Activated T-cell treated with anti-CD3 and anti-CD28 coated beads, Interleukin-2, amount 50 U/mL, for 24 hours (primary cell): ENCODE measurements around the gene CENPW.

Source experiments
- DNase-seq: peaks from one replicate; pipeline ENCODE4 v3.0.0-alpha.2; 2020
- H3K27ac Mint-ChIP-seq: 2 replicates; pipeline ENCODE4 v1.8.0; 2020; ENCODE audit warnings: mild to moderate bottlenecking, mixed read lengths
- H3K27me3 Mint-ChIP-seq: 2 replicates; pipeline ENCODE4 v1.8.0; 2020; ENCODE audit warnings: mixed read lengths
- H3K36me3 Mint-ChIP-seq: 2 replicates; pipeline ENCODE4 v1.8.0; 2020; ENCODE audit warnings: low read depth, mixed read lengths
- H3K4me1 Mint-ChIP-seq: 2 replicates; pipeline ENCODE4 v1.8.0; 2020; ENCODE audit warnings: low read depth, mixed read lengths
- H3K4me3 Mint-ChIP-seq: 2 replicates; pipeline ENCODE4 v1.8.0; 2020; ENCODE audit warnings: mild to moderate bottlenecking, moderate library complexity, mixed read lengths
- H3K9me3 Mint-ChIP-seq: 2 replicates; pipeline ENCODE4 v1.8.0; 2020; ENCODE audit warnings: mixed read lengths

CENPW gene

DNA sequence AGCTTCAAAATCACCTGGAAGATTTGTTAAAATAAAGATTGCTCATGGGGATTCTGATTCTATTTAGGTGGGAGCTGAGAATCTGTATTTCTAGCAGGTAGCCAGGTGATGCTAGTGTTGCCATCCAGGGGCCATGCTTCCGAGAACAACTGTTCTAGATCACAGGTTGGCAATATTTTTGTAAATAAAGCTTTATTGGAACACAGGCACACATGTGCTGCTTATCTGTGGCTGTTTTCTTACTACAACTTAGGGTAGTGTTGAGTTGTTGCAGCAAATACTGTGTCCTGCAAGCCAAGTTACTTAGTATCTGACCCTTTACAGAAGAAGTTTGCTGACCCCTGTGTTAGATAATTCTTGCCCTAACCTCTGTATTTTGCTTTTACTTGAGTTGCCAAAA, 12.0 kb downstream of the CENPW start:
- no peaks in the 10 kb centered on the region for H3K4me1 Mint-ChIP-seq
- no peak overlapping the region for H3K4me3 Mint-ChIP-seq
- no peak for DNase-seq
- peaks cover 7% of the 10 kb centered on the region for H3K36me3 Mint-ChIP-seq
- no peak overlapping the region for H3K27ac Mint-ChIP-seq
- H3K27me3 Mint-ChIP-seq, result no peaks in the 10 kb centered on the region
- peaks cover 8% of the 10 kb centered on the region for H3K9me3 Mint-ChIP-seq

DNA sequence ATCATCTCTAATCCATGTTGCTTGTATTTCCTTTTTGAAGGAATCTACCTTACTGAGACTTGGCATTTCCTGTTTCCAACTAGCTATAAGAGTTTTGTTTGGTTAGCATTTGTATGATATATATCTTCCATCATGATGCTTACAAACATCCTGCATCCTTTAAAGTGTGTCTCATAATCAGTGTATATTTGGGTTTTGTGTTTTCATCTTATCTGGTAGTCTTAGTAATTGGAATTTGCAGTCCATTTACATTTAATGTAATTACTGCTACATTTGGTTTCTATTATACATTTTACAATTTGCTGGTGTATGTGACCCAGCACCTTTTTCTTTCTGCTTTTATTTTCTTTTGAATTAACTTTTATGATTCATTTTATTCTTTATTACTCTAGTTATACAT, 12.6 kb downstream of the CENPW start:
- Mint-ChIP-seq H3K27me3 (no peaks in the 10 kb centered on the region), H3K4me3 (no peak overlapping the region), H3K36me3 (peaks cover 5% of the 10 kb centered on the region), H3K4me1 (no peaks in the 10 kb centered on the region), H3K27ac (no peak overlapping the region), H3K9me3 (peaks cover 10% of the 10 kb centered on the region)
- no peak for DNase-seq

- no peak for DNase-seq
- Mint-ChIP-seq H3K27ac (no peak overlapping the region), H3K9me3 (peaks cover 21% of the 10 kb centered on the region), H3K36me3 (peaks cover 19% of the 10 kb centered on the region), H3K4me3 (no peak overlapping the region), H3K27me3 (no peaks in the 10 kb centered on the region), H3K4me1 (no peaks in the 10 kb centered on the region)
Observed at GRCh38 chr6:126356526-126356925, 16.6 kb downstream of the CENPW start.

DNA sequence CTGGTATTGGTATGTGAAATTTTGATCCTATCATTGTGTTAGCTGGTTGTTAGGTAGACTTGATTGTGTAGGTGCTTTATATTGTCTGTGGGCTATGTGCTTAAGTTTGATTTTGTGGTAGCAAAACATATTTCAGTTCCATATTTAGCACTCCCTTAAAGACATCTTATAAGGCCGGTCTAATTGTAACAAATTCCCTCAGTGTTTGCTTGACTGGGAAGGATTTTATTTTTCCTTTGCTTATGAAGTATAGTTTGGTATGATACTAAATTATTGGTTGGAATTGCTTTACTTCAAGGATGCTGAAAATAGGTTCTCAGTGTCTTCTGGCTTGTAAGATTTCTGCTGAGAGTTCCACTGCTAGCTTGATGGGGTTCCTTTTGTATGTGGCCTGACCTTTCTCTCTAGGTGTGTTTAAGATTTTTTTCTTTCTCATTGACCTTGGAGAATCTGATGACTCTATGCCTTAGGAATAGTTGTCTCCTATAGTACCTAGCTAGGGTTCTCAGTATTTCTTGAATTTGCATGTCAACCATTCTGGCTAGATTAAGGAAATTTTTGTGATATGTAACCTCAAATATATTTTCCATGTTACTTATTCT, 20.1 kb downstream of the CENPW start:
- peaks cover 19% of the 10 kb centered on the region for H3K36me3 Mint-ChIP-seq
- no peak for DNase-seq
- peaks cover 23% of the 10 kb centered on the region for H3K9me3 Mint-ChIP-seq
- no peak overlapping the region for H3K4me3 Mint-ChIP-seq
- no peaks in the 10 kb centered on the region for H3K27me3 Mint-ChIP-seq
- no peaks in the 10 kb centered on the region for H3K4me1 Mint-ChIP-seq
- H3K27ac Mint-ChIP-seq, result no peak overlapping the region

- DNase-seq, result no peak
- peaks cover 17% of the 10 kb centered on the region for H3K36me3 Mint-ChIP-seq
- H3K9me3 Mint-ChIP-seq, result peaks cover 16% of the 10 kb centered on the region
- no peaks in the 10 kb centered on the region for H3K4me1 Mint-ChIP-seq
- H3K27me3 Mint-ChIP-seq, result no peaks in the 10 kb centered on the region
- H3K27ac Mint-ChIP-seq, result no peak overlapping the region
- H3K4me3 Mint-ChIP-seq, result no peak overlapping the region
Observed at GRCh38 chr6:126361832-126362440, 22.0 kb downstream of the CENPW start.

DNA sequence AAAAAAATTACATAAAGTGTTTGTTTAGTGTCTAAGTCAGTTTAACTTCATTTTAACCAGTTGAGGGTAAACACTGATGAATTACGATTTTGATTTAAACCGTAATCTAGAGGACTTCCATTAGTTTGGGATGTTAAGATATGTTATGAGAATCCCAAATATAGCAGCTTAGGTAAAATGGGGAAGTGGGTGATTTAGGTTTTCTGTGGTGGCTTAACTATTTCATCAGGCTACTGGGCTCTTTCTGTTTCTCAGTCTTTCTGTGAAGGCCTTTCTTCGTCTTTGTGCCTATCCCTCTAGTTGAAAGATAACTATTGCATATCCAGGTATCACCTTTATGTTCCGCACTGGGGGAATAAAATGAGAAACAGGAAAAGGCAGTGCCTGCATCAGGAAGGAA, 27.9 kb downstream of the CENPW start:
- no peaks in the 10 kb centered on the region for H3K9me3 Mint-ChIP-seq
- H3K27me3 Mint-ChIP-seq, result no peaks in the 10 kb centered on the region
- no peak for DNase-seq
- H3K4me3 Mint-ChIP-seq, result no peak overlapping the region
- H3K36me3 Mint-ChIP-seq, result no peaks in the 10 kb centered on the region
- no peaks in the 10 kb centered on the region for H3K4me1 Mint-ChIP-seq
- no peak overlapping the region for H3K27ac Mint-ChIP-seq

DNA sequence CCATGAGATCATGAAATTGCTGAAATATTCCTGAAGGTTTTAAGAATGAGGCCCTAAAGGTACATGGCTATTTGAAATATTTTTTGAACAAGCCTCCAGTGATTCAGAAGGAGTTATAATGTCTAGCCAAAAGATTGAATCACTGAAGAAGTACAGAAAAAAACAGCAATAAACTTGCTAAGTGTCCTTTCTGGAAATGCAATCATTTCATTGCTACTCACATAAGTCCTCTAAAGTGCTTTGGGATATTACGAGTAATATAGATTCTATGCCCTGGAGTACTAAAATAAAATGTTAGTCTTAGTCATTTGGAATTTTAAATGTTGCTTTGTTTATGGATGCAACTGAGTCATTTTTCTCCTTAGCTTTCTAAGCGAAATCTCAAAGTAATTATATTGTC, 32.7 kb downstream of the CENPW start:
- no peak overlapping the region for H3K4me3 Mint-ChIP-seq
- H3K36me3 Mint-ChIP-seq, result no peaks in the 10 kb centered on the region
- no peaks in the 10 kb centered on the region for H3K4me1 Mint-ChIP-seq
- no peaks in the 10 kb centered on the region for H3K27me3 Mint-ChIP-seq
- no peaks in the 10 kb centered on the region for H3K9me3 Mint-ChIP-seq
- no peak overlapping the region for H3K27ac Mint-ChIP-seq
- no peak for DNase-seq

GRCh38 chr6:126373344-126373743, 33.4 kb downstream of the CENPW start:
- Mint-ChIP-seq H3K27ac (no peak overlapping the region), H3K27me3 (no peaks in the 10 kb centered on the region), H3K36me3 (no peaks in the 10 kb centered on the region), H3K4me1 (no peaks in the 10 kb centered on the region), H3K4me3 (no peak overlapping the region), H3K9me3 (no peaks in the 10 kb centered on the region)
- DNase-seq, result no peak

- no peaks in the 10 kb centered on the region for H3K36me3 Mint-ChIP-seq
- no peak for DNase-seq
- H3K9me3 Mint-ChIP-seq, result no peaks in the 10 kb centered on the region
- no peak overlapping the region for H3K4me3 Mint-ChIP-seq
- H3K27me3 Mint-ChIP-seq, result no peaks in the 10 kb centered on the region
- no peaks in the 10 kb centered on the region for H3K4me1 Mint-ChIP-seq
- H3K27ac Mint-ChIP-seq, result no peak overlapping the region
Observed at GRCh38 chr6:126374372-126374771, 34.5 kb downstream of the CENPW start.

- peaks cover 9% of the 10 kb centered on the region for H3K9me3 Mint-ChIP-seq
- no peak for DNase-seq
- H3K27me3 Mint-ChIP-seq, result no peaks in the 10 kb centered on the region
- H3K4me3 Mint-ChIP-seq, result no peak overlapping the region
- H3K36me3 Mint-ChIP-seq, result no peaks in the 10 kb centered on the region
- no peak overlapping the region for H3K27ac Mint-ChIP-seq
- H3K4me1 Mint-ChIP-seq, result no peaks in the 10 kb centered on the region
Observed at GRCh38 chr6:126376682-126377081, 36.8 kb downstream of the CENPW start.

GRCh38 chr6:126377594-126378153, 37.8 kb downstream of the CENPW start:
- Mint-ChIP-seq H3K9me3 (peaks cover 13% of the 10 kb centered on the region), H3K27ac (no peak overlapping the region), H3K4me1 (no peaks in the 10 kb centered on the region), H3K4me3 (no peak overlapping the region), H3K36me3 (no peaks in the 10 kb centered on the region), H3K27me3 (no peaks in the 10 kb centered on the region)
- no peak for DNase-seq

DNA sequence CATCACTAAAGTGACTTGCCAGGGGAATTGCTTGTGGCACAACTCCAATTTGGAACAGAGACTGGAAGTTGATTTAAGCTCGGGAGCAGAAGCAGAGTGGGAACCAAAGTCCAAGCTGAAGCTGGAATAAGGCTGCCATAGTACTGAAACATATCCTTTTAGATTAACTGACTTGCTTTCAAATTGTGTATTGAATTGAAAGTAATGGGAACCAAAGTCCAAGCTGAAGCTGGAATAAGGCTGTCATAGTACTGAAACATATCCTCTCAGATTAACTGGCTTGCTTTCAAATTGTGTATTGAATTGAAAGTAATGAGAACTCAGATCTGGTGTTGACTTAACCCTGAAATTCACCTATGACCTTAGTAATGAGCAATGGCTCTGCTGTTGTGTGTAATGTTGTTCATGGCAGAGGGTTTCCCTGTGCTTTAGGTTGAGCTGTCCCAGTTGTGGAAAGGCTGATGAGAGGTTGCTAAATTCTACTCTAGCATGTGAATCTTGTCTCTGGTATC, 40.2 kb downstream of the CENPW start:
- H3K27ac Mint-ChIP-seq, result no peak overlapping the region
- H3K9me3 Mint-ChIP-seq, result peaks cover 29% of the 10 kb centered on the region
- no peak overlapping the region for H3K4me3 Mint-ChIP-seq
- no peak for DNase-seq
- H3K36me3 Mint-ChIP-seq, result no peaks in the 10 kb centered on the region
- H3K4me1 Mint-ChIP-seq, result no peaks in the 10 kb centered on the region
- H3K27me3 Mint-ChIP-seq, result no peaks in the 10 kb centered on the region

GRCh38 chr6:126381498-126381897, 41.6 kb downstream of the CENPW start:
- no peaks in the 10 kb centered on the region for H3K27me3 Mint-ChIP-seq
- DNase-seq, result no peak
- H3K9me3 Mint-ChIP-seq, result peaks cover 34% of the 10 kb centered on the region
- no peaks in the 10 kb centered on the region for H3K4me1 Mint-ChIP-seq
- H3K4me3 Mint-ChIP-seq, result no peak overlapping the region
- H3K36me3 Mint-ChIP-seq, result no peaks in the 10 kb centered on the region
- H3K27ac Mint-ChIP-seq, result no peak overlapping the region

GRCh38 chr6:126383203-126383602, 43.3 kb downstream of the CENPW start:
- DNase-seq, result no peak
- H3K4me1 Mint-ChIP-seq, result no peaks in the 10 kb centered on the region
- H3K9me3 Mint-ChIP-seq, result peaks cover 34% of the 10 kb centered on the region
- H3K27me3 Mint-ChIP-seq, result no peaks in the 10 kb centered on the region
- no peak overlapping the region for H3K27ac Mint-ChIP-seq
- H3K36me3 Mint-ChIP-seq, result no peaks in the 10 kb centered on the region
- no peak overlapping the region for H3K4me3 Mint-ChIP-seq

DNA sequence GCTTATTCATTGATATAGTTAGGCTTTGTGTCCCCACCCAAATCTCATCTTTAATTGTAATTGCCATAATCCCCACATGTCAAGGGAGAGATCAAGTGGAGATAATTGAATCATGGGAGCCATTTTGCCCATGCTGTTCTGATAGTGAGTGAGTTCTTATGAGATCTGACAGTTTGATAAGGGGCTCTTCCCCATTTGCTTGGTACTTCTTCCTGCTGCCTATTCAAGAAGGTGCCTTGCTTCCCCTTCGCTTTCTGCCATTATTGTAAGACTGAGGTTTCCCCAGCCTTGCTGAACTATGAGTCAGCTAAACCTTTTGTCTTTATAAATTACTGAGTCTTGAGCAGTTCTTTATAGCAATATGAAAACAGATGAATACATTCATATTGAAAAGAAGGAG, 45.6 kb downstream of the CENPW start:
- Mint-ChIP-seq H3K9me3 (peaks cover 35% of the 10 kb centered on the region), H3K27ac (no peak overlapping the region), H3K4me1 (no peaks in the 10 kb centered on the region), H3K4me3 (no peak overlapping the region), H3K36me3 (no peaks in the 10 kb centered on the region), H3K27me3 (no peaks in the 10 kb centered on the region)
- DNase-seq, result no peak
